B cell (primary cell): Measurements from ENCODE around the gene SCYL2. TPM values are rescaled to one million over a fixed set of nuclear protein-coding genes. Genes with fewer than 3 reads are reported as not detected.

Experiments
- ATAC-seq: fragments of 200-7000 bp; cut with Tn5 transposase; one replicate; pipeline ENCODE4 v1.10.0; 2021; ENCODE audit warnings: low read depth, mild to moderate bottlenecking, moderate number of reproducible peaks, moderate library complexity
- CTCF ChIA-PET: fragments of 350-600 bp; sonication (Branson Sonifier 250); formaldehyde crosslinking; loops from one replicate; lab custom pipeline; 2021; ENCODE audit warnings: antibody characterized with exemption, inconsistent platforms; lab: Charles Lee
- POLR2A ChIA-PET: fragments of 350-600 bp; sonication (Branson Sonifier 250); formaldehyde crosslinking; loops from one replicate; lab custom pipeline; 2021; ENCODE audit warnings: antibody characterized with exemption; lab: Charles Lee
- DNase-seq: peaks from one replicate; pipeline ENCODE4 v3.0.0; 2013
- H2AFZ ChIP-seq: 2 replicates; pipeline ENCODE4 v1.6.1; 2012; ENCODE audit warnings: mild to moderate bottlenecking, low read depth, low read length; ENCODE audit not compliant: insufficient read depth, poor library complexity, severe bottlenecking
- H3K27ac ChIP-seq, 2 donors: 1 replicate in 1 of 2; 2 replicates in 1 of 2; pipeline ENCODE4 v1.5.1; 2012 to 2013; ENCODE audit warnings: low read length in 2 of 2, mild to moderate bottlenecking in 2 of 2, moderate library complexity in 1 of 2
- H3K27me3 ChIP-seq, 4 experiments: fragments of 200-600 bp in 1 of 4; sonication (generic) in 1 of 4; replicated peaks in 1 of 4; 1 replicate in 2 of 4; 2 replicates in 2 of 4; pipeline versions ENCODE4 v1.6.1 to v1.7.0; 2013 to 2016; ENCODE audit warnings: low read length in 3 of 4, mild to moderate bottlenecking in 2 of 4, mixed read lengths in 1 of 4, moderate library complexity in 1 of 4; ENCODE audit not compliant: insufficient read depth in 4 of 4, control insufficient read depth in 3 of 4; ENCODE audit errors: control extremely low read depth in 1 of 4
- H3K36me3 ChIP-seq, 2 experiments: replicated peaks in 1 of 2; 1 replicate in 1 of 2; 2 replicates in 1 of 2; pipeline versions ENCODE4 v1.6.1 to v1.7.1; 2013; ENCODE audit warnings: low read length in 1 of 2; ENCODE audit not compliant: insufficient read depth in 2 of 2, control insufficient read depth in 1 of 2; ENCODE audit errors: control extremely low read depth in 1 of 2, extremely low read depth in 1 of 2
- H3K4me1 ChIP-seq, 2 donors: fragments of 200-600 bp in 1 of 2; sonication (generic) in 1 of 2; 1 replicate in 1 of 2; 2 replicates in 1 of 2; pipeline versions ENCODE4 v1.5.1 to v1.6.1; 2013 to 2017; ENCODE audit warnings: low read length in 2 of 2; ENCODE audit not compliant: control insufficient read depth in 2 of 2, insufficient read depth in 2 of 2
- H3K4me2 ChIP-seq: replicated peaks from 2 replicates; pipeline ENCODE3; 2012; ENCODE audit warnings: mild to moderate bottlenecking, low read depth, low read length; ENCODE audit not compliant: poor library complexity, severe bottlenecking
- H3K4me3 ChIP-seq, 5 experiments: fragments of 200-600 bp in 1 of 5; sonication (generic) in 1 of 5; 1 replicate in 3 of 5; 2 replicates in 2 of 5; pipeline versions ENCODE4 v1.5.1 to v1.7.0; 2011 to 2016; ENCODE audit warnings: low read length in 4 of 5, mild to moderate bottlenecking in 4 of 5, low read depth in 2 of 5, control low read depth in 1 of 5, moderate library complexity in 1 of 5; ENCODE audit not compliant: insufficient read depth in 1 of 5; ENCODE audit errors: control extremely low read depth in 1 of 5, extremely low read depth in 1 of 5
- H3K79me2 ChIP-seq: fragments of 200-600 bp; sonication (generic); one replicate; pipeline ENCODE4 v1.6.0; 2016; ENCODE audit warnings: low read length; ENCODE audit not compliant: control insufficient read depth, insufficient read depth
- H3K9ac ChIP-seq: fragments of 200-600 bp; sonication (generic); 2 replicates; pipeline ENCODE4 v1.6.1; 2017; ENCODE audit warnings: mild to moderate bottlenecking, low read length, moderate library complexity
- H3K9me3 ChIP-seq, 3 donors: one replicate each; pipeline versions ENCODE4 v1.6.1 to v1.7.1; 2013; ENCODE audit warnings: low read length in 2 of 3; ENCODE audit not compliant: control insufficient read depth in 2 of 3, insufficient read depth in 1 of 3; ENCODE audit errors: control extremely low read depth in 1 of 3
- H4K20me1 ChIP-seq: 2 replicates; pipeline ENCODE4 v1.6.0; 2012; ENCODE audit warnings: mild to moderate bottlenecking, low read length; ENCODE audit not compliant: insufficient read depth, control insufficient read depth, poor library complexity, severe bottlenecking
- H3K27ac Mint-ChIP-seq: one replicate; pipeline ENCODE4 v1.8.0; 2021; ENCODE audit warnings: mixed read lengths
- H3K27me3 Mint-ChIP-seq: one replicate; pipeline ENCODE4 v1.8.0; 2021; ENCODE audit warnings: mixed read lengths
- H3K4me1 Mint-ChIP-seq: one replicate; pipeline ENCODE4 v1.8.0; 2021; ENCODE audit warnings: mixed read lengths
- H3K4me3 Mint-ChIP-seq: one replicate; pipeline ENCODE4 v1.8.0; 2021; ENCODE audit warnings: mixed read lengths
- H3K9me3 Mint-ChIP-seq: one replicate; pipeline ENCODE4 v1.8.0; 2022; ENCODE audit warnings: mixed read lengths; ENCODE audit not compliant: insufficient read depth
- CTCF ChIP-seq: fragments of 200-600 bp; IDR thresholded peaks from one replicate; pipeline ENCODE4 v1.8.0; 2022; ENCODE audit warnings: antibody characterized with exemption, mild to moderate bottlenecking
- EZH2 ChIP-seq: IDR thresholded peaks from 2 replicates; pipeline ENCODE4 v1.6.1; 2012; ENCODE audit warnings: borderline replicate concordance, low read depth, mild to moderate bottlenecking, moderate library complexity, low read length; ENCODE audit not compliant: insufficient read depth, poor library complexity, severe bottlenecking
- WGBS: methylation state at CpG from one replicate; pipeline ENCODE4 v1.1.5; 2013; ENCODE audit warnings: missing lambda C conversion rate; ENCODE audit not compliant: insufficient coverage; 5-methylcytosine and 5-hydroxymethylcytosine counted together
- intact Hi-C: fragments of 100-400 bp; cut with micrococcal nuclease; formaldehyde crosslinking; loops from one replicate; pipeline ENCODE4 v1.10.0; 2022
- polyA plus RNA-seq: library from polyadenylated mRNA; depleted of rRNA; stranded (reverse); fragments of >200 nt; gene quantifications from 2 replicates; pipeline ENCODE4 v1.2.3, GENCODE V29; 2012
- total RNA-seq, 2 donors: library from RNA; stranded (reverse); fragments of 120-200 nt in 1 of 2; gene quantifications; 1 replicate in 1 of 2; 2 replicates in 1 of 2; pipeline versions ENCODE4 v1.2.3 to v1.2.4, GENCODE V29; 2013 to 2022

The SCYL2 gene
- total and polyA plus RNA-seq, 2 donors (not counting 1 experiment from before 2014, with no cell fraction given), result 8.8 to 38.4 TPM

GRCh38 chr12:100364324-100364723 is 97.3 kb downstream of the SCYL2 start:
- no peaks in the 10 kb centered on the region for H3K4me1 Mint-ChIP-seq
- WGBS, result 71% methylated on average over 3 of the region's 4 CpGs
- H3K36me3 ChIP-seq, result no peaks in the 10 kb centered on the region
- ChIA-PET CTCF (no interaction called here), POLR2A (no interaction called here)
- H3K9ac ChIP-seq, result no peak overlapping the region
- peaks cover 14% of the 10 kb centered on the region for H3K27me3 Mint-ChIP-seq
- no peak overlapping the region for H3K4me3 ChIP-seq
- no peak overlapping the region for H3K27ac Mint-ChIP-seq
- H3K27ac ChIP-seq, result no peak overlapping the region
- H3K9me3 Mint-ChIP-seq, result no peaks in the 10 kb centered on the region
- intact Hi-C loops, result no loop called here
- H2AFZ ChIP-seq, result no peak overlapping the region
- no peak for TF ChIP-seq EZH2
- TF ChIP-seq CTCF, result no peak
- no peaks in the 10 kb centered on the region for H3K79me2 ChIP-seq
- no peaks in the 10 kb centered on the region for H3K4me1 ChIP-seq
- H3K9me3 ChIP-seq, result no peaks in the 10 kb centered on the region
- H4K20me1 ChIP-seq, result no peaks in the 10 kb centered on the region
- peaks cover 0 to 2% (median 1%) of the 10 kb centered on the region in 4 experiments for H3K27me3 ChIP-seq
- H3K4me2 ChIP-seq, result no peak overlapping the region
- DNase-seq (no peak), ATAC-seq (no peak)
- H3K4me3 Mint-ChIP-seq, result no peak overlapping the region

- no peaks in the 10 kb centered on the region for H3K9me3 Mint-ChIP-seq
- CTCF ChIA-PET, result no interaction called here
Measured at GRCh38 chr12:100365411-100365810, 98.4 kb downstream of the SCYL2 start.

More at GRCh38 chr12:100365411-100365810, 98.4 kb downstream of the SCYL2 start:
- Histone ChIP-seq H3K27me3 (peaks cover 0 to 4% (median 0%) of the 10 kb centered on the region in 4 experiments), H3K4me1 (no peaks in the 10 kb centered on the region), H3K9ac (no peak overlapping the region), H3K9me3 (peaks cover 0 to 3% (median 0%) of the 10 kb centered on the region in 3 donors), H3K36me3 (no peaks in the 10 kb centered on the region), H3K4me2 (no peak overlapping the region), H3K27ac (no peak overlapping the region), H2AFZ (no peak overlapping the region), H4K20me1 (no peaks in the 10 kb centered on the region), H3K79me2 (no peaks in the 10 kb centered on the region), H3K4me3 (no peak overlapping the region)
- Mint-ChIP-seq H3K4me3 (no peak overlapping the region), H3K27ac (no peak overlapping the region), H3K4me1 (no peaks in the 10 kb centered on the region), H3K27me3 (peaks cover 14% of the 10 kb centered on the region)
- TF ChIP-seq CTCF (no peak), EZH2 (no peak)
- DNase-seq, result no peak
- no peak for ATAC-seq
- POLR2A ChIA-PET, result no interaction called here
- intact Hi-C loops, result no loop called here
- 86% methylated on average over 2 of the region's 2 CpGs for WGBS
